ENCODE measurements around the gene CCDC171.

DNA sequence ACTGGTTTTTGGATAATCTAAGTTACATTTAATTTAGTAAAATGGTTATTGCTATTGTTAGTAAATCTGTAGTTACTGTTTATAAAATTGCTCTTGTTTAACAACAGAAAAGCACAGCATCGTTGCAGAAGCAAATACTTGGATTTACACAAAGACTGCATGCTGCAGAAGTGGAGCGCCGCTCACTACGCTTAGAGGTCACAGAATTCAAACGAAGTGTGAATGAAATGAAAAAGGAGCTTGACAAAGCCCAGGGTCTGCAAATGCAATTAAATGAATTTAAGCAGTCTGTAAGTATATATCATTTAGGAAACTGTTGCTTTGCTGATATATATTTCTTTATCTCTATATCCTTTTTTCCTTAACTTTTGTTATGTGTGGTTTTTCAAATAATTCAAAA lies 226.0 kb downstream of the CCDC171 start:
- TF ChIP-seq, protein P1, sequence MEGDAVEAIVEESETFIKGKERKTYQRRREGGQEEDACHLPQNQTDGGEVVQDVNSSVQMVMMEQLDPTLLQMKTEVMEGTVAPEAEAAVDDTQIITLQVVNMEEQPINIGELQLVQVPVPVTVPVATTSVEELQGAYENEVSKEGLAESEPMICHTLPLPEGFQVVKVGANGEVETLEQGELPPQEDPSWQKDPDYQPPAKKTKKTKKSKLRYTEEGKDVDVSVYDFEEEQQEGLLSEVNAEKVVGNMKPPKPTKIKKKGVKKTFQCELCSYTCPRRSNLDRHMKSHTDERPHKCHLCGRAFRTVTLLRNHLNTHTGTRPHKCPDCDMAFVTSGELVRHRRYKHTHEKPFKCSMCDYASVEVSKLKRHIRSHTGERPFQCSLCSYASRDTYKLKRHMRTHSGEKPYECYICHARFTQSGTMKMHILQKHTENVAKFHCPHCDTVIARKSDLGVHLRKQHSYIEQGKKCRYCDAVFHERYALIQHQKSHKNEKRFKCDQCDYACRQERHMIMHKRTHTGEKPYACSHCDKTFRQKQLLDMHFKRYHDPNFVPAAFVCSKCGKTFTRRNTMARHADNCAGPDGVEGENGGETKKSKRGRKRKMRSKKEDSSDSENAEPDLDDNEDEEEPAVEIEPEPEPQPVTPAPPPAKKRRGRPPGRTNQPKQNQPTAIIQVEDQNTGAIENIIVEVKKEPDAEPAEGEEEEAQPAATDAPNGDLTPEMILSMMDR (IDR thresholded peaks at IDR 0.05) = no peak
- no peak for TF ChIP-seq POLR2A (IDR thresholded peaks at IDR 0.05)
